Measurements from ENCODE around the gene RGS21.
A peak's percentile ranks its signal among the peaks of the same experiment; 100 is the strongest.

- TF ChIP-seq MAFK (IDR thresholded peaks at IDR 0.05; ENCODE audit: low read depth, low read length) (no peak), MXI1 (IDR thresholded peaks at IDR 0.05; ENCODE audit: borderline replicate concordance, low read depth, low read length) (no peak), CTCF (conservative IDR thresholded peaks at IDR 0.05; ENCODE audit: low read depth, low read length) (peak; percentile 90), POLR2A (IDR thresholded peaks at IDR 0.05; ENCODE audit: low read depth, low read length) (no peak), BHLHE40 (IDR thresholded peaks at IDR 0.05; ENCODE audit: low read depth, low read length) (no peak), CEBPB (IDR thresholded peaks at IDR 0.05; ENCODE audit: low read depth, low read length) (no peak), MAZ (IDR thresholded peaks at IDR 0.05; ENCODE audit: borderline replicate concordance, low read depth, low read length) (no peak), ELK1 (IDR thresholded peaks at IDR 0.05; ENCODE audit: borderline replicate concordance, low read depth, low read length) (no peak), USF2 (IDR thresholded peaks at IDR 0.05; ENCODE audit: low read depth, low read length) (no peak), RCOR1 (IDR thresholded peaks at IDR 0.05; ENCODE audit: insufficient replicate concordance, low read length) (no peak), CHD1 (IDR thresholded peaks at IDR 0.05; ENCODE audit: low read depth, low read length) (no peak), SMC3 (IDR thresholded peaks at IDR 0.05; ENCODE audit: low read depth, low read length) (peak; percentile 69), RAD21 (IDR thresholded peaks at IDR 0.05; ENCODE audit: low read length) (peak; percentile 85)
These were observed 5.5 kb upstream of the RGS21 start for GRCh38 chr1:192311281-192311680.

Measured in IMR-90 (cell line).